CD4-positive, alpha-beta T cell treated with Interleukin-4 for 4 hours (primary cell): ENCODE results near the gene DSTN.

ENCODE experiments used
- DNase-seq: peaks from one replicate; pipeline ENCODE4 v3.0.0-alpha.2; 2020

DSTN gene

DNA sequence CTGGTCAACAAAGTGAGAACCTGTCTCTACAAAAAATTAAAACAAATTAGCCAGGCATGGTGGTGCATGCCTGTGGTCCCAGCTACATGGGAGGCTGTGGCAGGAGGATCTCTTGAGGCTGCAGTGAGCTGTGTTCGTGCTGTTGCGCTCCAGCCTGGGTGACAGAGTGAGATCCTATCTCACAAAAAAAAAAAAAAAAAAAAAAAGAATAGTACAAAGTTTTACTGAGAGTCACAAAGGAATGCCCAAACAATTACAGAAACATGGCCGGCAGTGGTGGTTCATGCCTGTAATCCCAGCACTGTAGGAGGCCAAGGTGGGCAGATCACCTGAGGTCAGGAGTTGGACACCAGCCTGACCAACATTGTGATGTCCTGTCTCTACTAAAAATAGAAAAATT, 14.8 kb upstream of the DSTN start:
- no peak for DNase-seq

DNA sequence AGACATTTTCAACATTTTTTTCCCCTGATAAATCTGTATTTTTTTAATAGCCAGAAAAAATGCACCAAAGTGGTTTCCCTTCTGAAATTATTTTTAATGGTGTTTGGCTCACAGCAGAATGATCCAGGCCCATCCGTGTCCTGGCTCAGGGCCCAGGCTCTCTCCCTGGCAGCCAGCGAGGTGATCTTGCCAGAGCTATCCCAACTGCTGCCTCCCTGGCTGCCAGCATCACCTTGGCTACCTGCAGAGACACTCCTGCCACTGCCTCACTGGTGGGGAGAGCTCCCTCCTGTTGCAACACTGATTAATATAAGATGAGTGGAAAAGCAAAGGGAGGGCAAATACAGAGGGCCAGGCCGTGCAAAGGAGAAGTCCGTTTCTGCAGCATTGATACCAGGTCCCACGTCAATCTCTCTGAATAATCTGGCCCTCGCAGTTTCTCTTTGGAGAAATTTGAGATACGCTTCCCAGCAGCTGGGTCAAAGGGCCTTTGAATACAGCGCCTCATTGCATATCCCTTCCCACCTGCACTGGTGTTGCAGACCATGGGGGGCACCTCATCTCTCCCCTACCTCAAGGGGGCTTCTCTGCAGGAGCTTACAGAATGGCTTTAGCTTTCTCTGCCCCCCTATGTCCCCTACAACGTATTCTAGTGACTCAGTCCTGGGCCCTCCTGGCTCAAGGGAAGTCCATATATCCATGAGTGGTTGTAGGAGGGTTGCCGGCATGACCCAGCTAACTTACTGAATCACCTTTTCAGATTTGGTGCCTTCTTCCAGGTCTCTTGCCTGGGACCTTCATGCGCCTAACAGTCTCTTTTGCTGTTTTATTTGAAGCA, 12.8 kb upstream of the DSTN start:
- DNase-seq = no peak

DNA sequence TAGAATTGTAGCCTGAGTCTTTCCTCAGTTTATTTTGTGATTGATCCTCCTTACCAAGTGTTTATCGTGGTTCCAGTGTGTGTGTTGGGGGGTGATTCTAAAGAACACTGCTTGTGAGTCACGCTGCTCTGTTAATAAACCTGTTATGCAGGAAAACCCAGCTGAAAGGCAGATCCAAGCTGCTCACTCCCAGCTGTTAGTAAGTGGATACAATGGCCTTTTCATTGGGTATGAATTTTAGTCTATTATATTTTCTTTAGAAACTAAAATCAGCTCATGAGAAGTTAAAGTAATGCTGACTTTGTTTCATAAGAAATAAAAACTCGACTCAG, 12.2 kb upstream of the DSTN start:
- no peak for DNase-seq

DNA sequence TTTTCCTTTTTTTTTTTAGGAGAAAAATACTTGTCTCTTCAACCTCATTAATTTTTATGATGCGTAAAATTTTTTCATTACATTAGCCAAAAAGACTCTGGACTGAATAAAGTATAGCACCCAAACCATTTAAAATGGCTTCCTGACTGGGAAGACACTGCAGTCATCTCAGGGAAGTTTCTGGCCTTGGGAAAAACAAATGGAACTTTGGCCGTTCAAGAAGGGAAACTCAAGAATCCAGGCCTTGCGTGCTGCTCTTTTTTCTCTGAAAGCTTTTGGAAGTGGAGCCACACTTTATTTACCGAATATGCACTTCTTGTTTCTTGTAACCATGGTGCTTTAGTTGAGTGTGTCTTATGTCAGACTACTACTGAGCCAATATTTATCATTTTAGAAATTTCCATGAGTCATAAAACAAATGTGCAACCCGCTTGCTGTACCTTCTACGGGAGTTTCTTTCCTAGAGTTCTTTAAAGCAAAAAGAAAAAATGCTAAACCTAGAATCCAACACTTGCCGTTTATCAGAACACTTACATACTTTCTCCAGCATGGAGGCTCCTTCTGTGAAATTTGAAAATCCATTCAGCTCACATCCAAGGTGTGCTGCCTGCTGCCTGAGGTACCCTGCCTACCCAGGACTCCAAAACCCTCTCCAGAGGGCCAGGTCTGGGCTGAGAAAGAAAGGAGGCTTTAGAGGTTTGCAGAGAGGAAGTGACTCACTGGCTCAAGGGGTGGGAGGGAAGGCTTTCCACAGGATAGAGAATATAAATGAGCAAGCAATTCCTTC, 11.5 kb upstream of the DSTN start:
- DNase-seq = no peak

DNA sequence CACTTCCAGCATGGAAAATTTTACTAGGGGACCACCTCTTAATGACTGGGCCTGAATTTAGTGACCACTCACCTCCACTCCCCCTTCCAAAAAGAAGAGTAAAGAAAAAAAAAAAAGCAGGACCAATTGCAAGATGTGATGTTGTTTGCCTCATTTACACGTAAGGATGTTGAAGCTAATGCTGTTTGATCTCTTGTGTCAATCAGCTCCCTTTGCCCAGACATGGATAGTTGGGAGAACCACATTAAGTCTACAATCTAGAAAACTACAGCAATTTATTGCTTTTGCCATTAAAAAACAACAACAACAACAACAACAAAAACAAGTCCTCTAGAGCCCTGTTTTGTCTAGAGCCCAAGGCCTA, 11.0 kb upstream of the DSTN start:
- no peak for DNase-seq

DNA sequence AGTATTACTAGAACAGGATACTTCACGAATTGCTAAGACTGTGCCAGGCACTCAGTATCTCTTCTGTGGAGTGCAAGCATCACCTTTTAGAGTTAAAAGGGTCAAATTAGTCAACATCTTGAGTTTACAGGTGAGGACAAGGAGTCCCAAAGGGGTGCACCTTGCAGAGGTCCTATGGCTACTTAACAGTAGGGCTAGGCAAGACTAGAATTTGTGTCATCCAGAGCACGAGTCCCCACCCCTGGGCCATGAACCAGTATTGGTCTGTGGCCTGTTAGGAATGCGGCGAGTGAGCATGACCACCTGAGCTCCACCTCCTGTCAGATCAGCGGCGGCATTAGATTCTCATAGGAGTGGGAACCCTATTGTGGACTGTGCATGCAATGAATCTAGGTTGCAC, 10.5 kb upstream of the DSTN start:
- no peak for DNase-seq

DNA sequence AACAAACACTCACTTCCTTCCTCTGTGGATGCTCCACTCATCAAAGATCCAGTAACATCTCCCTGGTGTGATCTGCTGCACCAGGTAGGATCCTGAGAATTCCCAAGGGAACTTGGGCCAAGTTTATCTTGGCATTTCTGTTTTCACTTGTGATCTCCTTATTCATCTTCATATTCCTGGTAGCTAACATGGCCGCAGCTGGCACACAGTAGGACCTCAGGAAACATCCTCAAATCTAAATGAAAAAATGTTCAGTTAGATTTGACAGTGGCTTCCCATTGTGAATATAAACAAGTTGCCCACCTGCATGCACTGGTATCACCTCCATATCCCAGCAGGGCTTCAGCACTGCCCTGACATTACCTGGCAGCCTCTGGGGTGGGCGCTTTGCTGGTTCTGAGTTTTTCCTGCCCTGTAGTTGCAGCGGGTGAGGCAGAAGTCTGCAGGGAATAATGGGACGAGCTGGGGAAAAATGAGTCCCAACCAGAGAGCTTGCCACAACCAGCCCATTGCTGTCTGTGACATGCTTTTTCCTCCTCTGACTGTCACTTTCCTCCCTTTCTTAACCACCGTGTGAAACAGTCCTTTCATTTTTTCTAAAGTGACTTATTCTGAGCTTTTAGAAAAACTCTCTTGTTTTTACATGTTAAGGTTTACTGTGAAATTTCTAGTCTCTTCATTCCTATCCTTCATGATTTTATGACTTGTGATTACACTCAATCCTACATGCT, 9.4 kb upstream of the DSTN start:
- no peak for DNase-seq

DNA sequence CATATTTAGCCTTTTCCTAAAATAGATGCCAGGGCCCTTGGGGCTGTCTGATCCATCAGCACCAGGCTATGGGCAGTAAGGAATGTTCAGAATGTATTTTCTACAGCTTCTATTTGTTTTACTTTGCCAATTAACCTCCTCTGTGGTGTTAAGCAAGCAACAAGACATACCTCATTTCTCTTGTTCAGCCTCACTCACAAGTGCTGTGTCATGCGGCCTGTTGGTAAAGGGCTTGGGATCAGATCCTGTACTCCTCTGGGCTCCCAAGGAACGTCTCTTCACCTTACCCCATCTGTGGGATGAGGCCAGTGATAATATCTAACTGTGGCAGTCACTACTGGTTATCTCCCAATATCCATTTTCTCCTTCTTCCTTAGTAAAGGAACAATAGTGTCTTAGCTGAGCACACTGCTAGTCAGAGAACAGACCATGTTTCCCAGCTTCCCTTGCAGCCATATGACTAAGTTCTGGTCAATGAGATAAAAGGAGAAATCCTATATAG, 7.0 kb upstream of the DSTN start:
- DNase-seq = no peak

DNA sequence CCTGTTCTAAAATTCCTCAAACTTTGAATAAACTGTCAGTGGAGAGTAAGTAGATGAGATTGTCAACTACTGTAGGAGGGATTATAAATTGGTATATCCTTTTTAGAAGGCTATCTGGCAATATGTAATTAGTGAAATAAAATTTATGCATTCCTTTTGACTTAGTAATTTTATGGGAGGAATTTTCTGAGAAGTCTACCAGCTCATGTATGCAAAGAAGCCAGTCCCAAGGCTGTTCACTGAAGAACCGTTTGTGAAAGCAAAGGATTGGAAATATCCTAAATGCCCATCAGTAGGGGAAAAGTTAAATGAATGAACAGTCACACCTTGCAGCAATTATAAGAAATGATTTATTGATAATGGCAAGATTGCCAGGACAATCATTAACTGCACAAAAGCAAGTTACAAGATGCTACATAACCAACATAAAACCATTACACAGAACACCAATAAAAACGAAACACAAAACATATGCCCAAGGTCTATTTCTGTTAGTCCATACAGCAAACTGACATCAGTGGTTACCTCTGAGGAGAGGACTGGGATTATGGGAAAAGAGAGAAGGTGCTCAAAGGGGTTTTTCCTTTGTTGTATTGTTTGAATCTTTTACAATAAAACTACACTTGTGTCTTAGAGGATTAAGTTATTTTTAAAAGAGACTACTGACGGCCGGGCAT, 4.6 kb upstream of the DSTN start:
- DNase-seq = no peak

DNA sequence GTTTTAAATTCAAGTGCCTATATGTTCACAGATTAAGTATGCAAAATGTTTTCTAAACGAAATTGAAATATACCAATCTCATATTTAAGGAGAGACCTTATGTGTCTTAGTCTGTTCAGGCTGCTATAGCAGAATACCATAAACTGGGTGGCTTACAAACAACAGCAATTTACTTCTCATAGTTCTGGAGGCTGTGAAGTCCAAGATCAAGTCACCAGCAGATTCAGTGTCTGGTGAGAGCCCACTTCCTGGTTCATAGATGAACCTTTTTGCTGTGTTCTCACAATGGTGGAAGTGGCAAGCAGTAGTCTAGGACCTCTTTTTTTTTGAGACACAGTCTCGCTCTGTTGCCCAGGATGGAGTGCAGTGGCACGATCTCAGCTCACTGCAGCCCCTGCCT, 3.5 kb upstream of the DSTN start:
- DNase-seq = no peak

DNA sequence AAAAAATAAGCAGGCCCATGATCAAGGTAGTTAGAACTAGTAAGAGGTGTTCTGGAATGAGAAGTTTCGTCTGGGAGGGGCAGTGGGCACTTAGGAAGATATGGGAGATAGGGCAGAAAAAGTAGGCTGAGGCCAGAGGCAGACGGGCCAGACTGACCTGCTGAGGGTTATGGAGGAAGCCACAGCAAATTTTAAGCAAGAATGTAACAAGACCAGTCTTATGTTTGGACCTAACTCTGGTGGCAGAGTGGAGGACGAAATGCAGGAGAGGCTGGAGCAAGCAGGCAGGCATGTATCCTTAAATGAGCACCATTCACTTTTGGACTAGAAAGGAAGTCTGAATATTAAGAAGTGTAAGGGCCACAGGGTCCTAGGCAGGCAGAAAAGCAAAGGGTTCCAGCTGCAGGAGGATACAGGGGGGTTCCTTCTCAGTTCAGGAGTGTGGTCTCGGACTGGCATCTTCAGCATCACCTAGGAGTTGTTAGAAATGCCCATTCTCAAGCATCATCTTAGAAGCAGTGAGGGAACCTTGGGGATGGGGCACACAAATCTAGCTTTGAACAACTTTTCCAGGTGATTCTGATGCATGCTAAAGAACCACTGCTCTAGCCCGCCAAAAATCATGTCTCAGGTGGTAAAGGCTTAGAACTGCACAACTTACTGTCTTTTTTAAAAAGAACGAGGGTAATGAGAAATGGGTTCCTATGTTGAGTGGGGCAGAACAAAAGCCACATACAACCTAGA, 1.7 kb upstream of the DSTN start:
- no peak for DNase-seq

DNA sequence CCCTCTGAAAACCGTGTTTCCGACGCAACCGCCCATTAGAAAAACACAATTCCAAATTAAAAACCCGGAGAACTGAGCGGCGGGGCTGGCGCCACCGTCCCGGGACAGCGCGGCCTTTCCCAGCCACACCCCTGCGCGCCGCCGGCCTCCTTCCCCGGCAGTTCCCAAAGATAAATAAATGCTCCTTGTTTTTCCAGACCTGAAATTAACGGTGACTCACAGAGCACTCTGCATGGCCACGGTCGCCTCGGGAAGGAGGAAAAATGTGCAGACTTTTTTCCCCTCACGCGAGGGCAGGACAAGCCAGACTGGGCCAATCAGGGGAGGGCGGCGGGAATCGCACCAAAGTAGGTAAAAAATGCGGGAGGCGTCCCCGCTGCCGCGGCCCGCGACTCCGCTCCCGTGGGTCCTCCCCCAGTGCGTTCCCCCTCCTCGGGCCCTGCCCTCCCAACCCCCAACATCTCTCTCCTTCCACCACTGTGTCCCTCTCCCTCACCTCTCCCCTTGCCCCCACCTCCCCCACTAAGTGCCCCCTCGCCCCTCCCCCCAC, 828 bp upstream of the DSTN start:
- DNase-seq = no peak

DNA sequence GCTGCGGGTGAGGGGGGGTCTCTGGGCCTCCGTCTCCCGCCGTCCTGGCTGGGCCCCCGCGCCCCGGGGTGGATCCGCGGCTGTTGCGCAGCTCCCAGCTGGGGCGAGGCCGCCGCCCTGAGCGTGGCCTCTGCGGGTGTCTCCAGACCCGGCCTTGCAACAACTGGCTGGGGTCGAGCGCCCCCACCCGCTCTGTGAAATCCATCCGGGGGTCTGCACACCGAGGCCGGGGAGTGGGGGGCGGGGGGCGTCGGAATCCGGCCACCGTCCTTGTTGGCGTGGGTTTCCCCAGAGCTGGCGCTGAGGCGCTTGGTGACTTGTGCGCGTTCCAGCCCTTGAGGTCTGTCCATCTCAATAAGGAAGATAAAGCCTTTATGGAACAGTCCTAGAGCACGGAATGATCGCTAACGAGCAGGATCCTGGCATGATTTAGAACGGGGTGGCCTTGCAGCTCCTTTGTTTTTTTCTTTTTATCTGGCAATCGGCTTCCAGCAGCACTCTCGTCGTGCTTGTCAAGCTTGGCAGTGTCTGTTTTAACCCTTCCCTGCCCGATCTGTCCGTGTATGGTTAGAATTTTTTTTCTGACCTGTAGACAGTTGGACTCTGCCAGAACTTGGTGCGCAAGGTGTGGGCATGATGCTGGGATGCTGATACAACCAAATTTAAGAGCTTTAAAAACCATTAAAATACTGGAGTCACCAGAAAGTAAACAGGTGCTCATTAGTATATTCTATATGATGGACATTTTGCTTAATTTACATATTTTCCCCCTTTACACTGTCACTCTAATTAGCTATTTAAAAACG, 675 bp downstream of the DSTN start:
- DNase-seq = no peak

DNA sequence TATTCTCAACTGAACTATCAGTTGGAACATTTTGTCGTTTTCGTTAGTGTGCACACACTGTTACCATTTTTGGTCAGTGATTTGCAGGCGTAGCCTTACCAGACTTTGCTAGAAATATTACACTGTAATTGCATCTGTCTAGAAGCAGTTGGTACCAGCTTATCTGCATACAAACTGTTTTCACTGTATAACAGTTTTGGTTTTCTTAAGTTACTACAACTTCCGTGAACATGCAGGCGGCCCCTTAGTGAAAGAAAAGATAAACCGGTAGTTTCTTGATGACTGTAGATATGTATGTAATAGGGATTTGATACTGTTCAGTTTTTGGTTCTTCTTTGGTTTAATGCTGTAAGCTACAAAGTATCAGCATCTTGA, 1.3 kb downstream of the DSTN start:
- peak; percentile 18 for DNase-seq

DNA sequence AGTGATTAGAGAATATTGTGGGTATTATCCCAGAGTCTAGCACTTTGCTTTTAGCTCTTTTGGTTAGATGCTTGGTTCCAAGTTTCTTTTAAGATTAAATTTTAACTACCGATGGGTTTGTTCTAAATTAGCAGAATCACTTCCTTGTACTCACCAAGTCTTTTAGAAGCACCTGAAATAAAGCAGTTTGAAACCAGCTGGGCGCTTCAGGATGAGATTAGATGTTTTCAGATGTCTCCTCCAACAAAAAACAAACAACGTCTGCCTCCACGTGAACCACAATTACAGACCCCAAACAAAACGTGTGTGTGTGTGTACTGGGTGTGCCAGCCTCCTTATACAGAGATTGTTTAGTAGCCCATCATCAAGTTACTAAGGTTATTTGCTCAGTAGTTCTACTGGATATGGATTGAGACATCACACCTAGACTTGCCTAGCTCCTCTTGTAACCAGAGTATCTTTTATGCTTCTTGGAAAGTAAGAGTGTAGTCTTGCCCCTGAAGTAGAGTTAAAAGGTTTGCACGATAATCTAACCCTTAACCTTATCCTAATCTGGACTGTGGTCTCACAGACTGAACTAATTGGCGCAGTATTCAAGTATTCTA, 2.3 kb downstream of the DSTN start:
- no peak for DNase-seq

DNA sequence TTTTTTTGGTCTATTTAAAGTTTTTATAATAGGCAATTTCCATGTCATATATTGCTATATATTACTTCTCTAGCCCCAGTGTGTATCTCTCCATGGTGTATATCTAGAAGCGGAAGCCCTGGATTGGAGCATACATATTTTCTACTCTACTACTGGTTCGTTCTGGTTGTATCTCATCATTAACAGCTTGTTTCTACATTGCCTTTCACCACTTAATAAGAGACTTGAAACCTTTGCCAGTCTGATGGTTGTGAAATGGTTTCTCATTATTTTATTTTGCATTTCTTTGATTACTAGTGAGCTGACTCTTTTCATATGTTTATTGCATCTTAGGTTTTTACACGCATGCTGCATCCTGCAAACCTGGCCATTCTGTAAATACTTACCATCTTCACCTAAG, 3.6 kb downstream of the DSTN start:
- DNase-seq = no peak

DNA sequence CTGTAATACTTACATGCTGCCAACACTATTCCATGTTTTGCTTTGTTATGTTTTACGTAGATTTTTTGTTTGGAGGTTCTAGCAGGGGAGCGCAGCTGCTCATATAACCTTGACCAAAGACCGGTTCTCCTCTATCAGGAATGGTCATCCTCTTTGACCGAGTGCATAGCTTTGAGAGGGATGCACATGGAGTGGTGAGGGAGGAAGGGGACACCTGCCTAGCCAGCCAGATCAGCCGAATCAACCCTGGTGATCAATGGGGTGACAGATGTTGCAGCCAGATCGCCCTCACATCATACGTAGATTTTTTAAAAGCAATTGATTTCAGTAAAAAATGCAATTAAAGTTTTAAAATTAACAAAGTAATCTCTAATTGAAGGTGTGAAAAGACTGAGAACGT, 6.3 kb downstream of the DSTN start:
- DNase-seq = no peak

DNA sequence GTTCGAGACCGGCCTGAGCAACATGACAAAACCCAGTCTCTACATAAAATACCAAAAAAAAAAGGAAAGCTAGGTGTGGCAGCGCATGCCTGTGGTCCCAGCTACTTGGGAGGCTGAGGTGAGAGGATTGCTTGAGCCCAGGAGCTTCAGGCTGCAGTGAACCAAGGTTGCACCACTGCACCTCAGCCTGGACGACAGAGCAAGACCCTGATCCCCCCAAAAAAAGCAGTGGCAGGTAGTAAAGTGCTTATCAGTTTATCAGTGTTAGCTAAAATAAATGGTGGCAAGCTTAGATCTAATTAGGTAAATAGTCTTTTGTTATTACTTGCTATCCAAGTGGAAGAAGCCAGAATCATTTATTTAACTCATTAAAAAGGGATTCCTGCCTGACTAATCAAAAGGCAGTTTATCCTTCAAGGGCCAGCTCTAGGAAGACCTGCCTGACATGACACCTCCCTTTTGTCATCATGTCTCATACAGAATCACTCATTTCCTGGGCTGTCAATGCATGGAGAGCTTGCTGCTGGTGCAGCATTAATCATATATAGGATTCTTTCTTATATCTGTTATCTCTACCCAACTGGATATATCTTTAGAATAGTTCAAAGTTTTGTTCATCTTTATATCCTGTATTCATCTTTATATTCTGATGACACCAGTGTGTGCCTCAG, 9.6 kb downstream of the DSTN start:
- no peak for DNase-seq

DNA sequence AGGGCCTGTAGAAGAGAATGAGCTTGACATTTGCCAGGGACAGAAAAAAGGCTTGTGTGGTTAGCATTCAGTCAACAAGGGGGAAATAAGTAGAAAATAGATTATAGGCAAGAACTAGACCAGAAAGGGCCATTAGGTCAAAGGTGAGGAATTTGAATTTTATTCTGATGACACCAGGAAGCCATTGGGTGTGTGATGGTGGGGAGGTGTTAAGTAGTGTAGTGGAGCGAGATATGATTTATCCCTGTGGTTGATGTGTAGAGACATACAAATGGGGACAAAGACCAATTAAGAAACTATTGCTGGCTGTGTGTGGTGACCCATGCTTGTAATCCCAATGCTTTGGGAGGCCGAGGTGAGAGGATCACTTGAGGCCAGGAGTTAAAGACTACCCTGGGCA, 11.0 kb downstream of the DSTN start:
- no peak for DNase-seq

DNA sequence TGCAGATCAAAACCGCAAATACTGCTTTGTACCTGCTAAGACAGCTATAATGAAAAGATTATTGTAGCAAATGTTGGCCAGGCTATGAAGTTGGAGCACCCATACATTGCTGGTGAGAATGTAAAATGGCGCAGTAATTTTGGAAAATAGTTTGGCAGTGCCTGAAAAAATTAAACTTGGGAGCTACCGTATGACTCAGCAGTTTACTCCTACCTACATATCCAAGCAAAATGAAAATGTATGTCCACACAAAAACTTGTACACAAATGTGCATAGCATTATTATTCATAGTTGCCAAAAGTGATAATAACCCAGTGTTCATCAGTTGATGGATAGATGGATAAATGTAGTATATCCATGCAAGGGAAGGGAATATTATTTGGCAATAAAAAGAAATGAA, 13.3 kb downstream of the DSTN start:
- DNase-seq = no peak
